Endothelial cell (in vitro differentiated cells): ENCODE data around the gene GALNT7. TPM values are rescaled to one million over a fixed set of nuclear protein-coding genes. Genes with fewer than 3 reads are reported as not detected.

Experiments
- DNase-seq: peaks from one replicate; pipeline ENCODE4 v3.0.0; 2021; ENCODE audit warnings: low spot score
- H3K27ac Mint-ChIP-seq: one replicate; pipeline ENCODE4 v1.8.0; 2021; ENCODE audit warnings: mixed read lengths, inconsistent platforms; ENCODE audit not compliant: unreplicated experiment
- H3K27me3 Mint-ChIP-seq: one replicate; pipeline ENCODE4 v1.8.0; 2021; ENCODE audit warnings: mild to moderate bottlenecking, moderate library complexity, mixed read lengths, inconsistent platforms; ENCODE audit not compliant: unreplicated experiment
- H3K36me3 Mint-ChIP-seq: one replicate; pipeline ENCODE4 v1.8.0; 2021; ENCODE audit warnings: mild to moderate bottlenecking, low read depth, mixed read lengths, inconsistent platforms; ENCODE audit not compliant: unreplicated experiment
- H3K4me1 Mint-ChIP-seq: one replicate; pipeline ENCODE4 v1.8.0; 2021; ENCODE audit warnings: mild to moderate bottlenecking, mixed read lengths, inconsistent platforms; ENCODE audit not compliant: unreplicated experiment
- H3K4me3 Mint-ChIP-seq: one replicate; pipeline ENCODE4 v1.8.0; 2021; ENCODE audit warnings: mild to moderate bottlenecking, mixed read lengths, inconsistent platforms; ENCODE audit not compliant: unreplicated experiment
- H3K9me3 Mint-ChIP-seq: one replicate; pipeline ENCODE4 v1.8.0; 2021; ENCODE audit warnings: mixed read lengths, inconsistent platforms; ENCODE audit not compliant: unreplicated experiment
- CTCF ChIP-seq: fragments of 200-600 bp; sonication (generic); IDR thresholded peaks from one replicate; pipeline ENCODE4 v1.5.0; 2021; ENCODE audit warnings: antibody characterized with exemption; ENCODE audit not compliant: unreplicated experiment
- total RNA-seq: library from RNA; stranded (reverse); fragmentation: NEBNext Ultra II Directional; extraction: Animal tissue kit (Norgen Biotek cat#: 25700); gene quantifications from one replicate; pipeline ENCODE4 v1.2.1, GENCODE V29; 2021; ENCODE audit not compliant: unreplicated experiment

GALNT7 gene
- total RNA-seq, 1 donor from 2014 or later, result 80.9 TPM

GRCh38 chr4:173246719-173247118, 78.1 kb downstream of the GALNT7 start:
- Mint-ChIP-seq H3K4me3 (no peak overlapping the region), H3K9me3 (no peaks in the 10 kb centered on the region), H3K4me1 (peaks cover 18% of the 10 kb centered on the region), H3K27me3 (peaks cover 2% of the 10 kb centered on the region), H3K36me3 (no peaks in the 10 kb centered on the region), H3K27ac (no peak overlapping the region)
- TF ChIP-seq CTCF, result no peak
- DNase-seq, result no peak

- DNase-seq, result no peak
- peaks cover 19% of the 10 kb centered on the region for H3K4me1 Mint-ChIP-seq
- no peak overlapping the region for H3K27ac Mint-ChIP-seq
- no peaks in the 10 kb centered on the region for H3K9me3 Mint-ChIP-seq
- TF ChIP-seq CTCF, result no peak
- peaks cover 2% of the 10 kb centered on the region for H3K27me3 Mint-ChIP-seq
- no peaks in the 10 kb centered on the region for H3K36me3 Mint-ChIP-seq
- H3K4me3 Mint-ChIP-seq, result no peak overlapping the region
Observed at GRCh38 chr4:173247321-173247720, 78.7 kb downstream of the GALNT7 start.

DNA sequence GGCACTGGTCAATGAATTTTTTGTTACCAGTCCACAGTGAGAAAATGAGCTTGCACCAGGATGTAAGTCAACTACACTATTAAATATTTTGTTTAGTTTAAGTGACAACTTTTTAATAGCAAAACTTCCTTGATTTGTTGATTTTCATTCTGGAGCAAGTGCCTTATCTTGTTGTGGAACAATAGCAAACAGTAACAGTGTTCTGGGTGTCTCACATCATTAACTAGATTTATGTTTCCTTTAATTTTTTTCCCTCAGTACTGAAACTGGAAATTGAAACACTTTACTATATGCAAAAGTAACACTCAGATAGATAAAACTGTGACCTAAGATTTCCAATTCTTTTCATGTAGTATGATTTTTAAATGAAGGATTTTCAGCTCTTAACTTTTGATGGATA, 80.1 kb downstream of the GALNT7 start:
- Mint-ChIP-seq H3K9me3 (no peaks in the 10 kb centered on the region), H3K4me1 (peaks cover 27% of the 10 kb centered on the region), H3K27ac (no peak overlapping the region)

GRCh38 chr4:173252024-173252935, 83.7 kb downstream of the GALNT7 start:
- DNase-seq, result no peak
- no peaks in the 10 kb centered on the region for H3K9me3 Mint-ChIP-seq
- no peak overlapping the region for H3K4me3 Mint-ChIP-seq
- no peak for TF ChIP-seq CTCF
- peak overlapping the region; percentile 22 for H3K27ac Mint-ChIP-seq
- H3K36me3 Mint-ChIP-seq, result no peaks in the 10 kb centered on the region
- H3K4me1 Mint-ChIP-seq, result peaks cover 41% of the 10 kb centered on the region
- no peaks in the 10 kb centered on the region for H3K27me3 Mint-ChIP-seq

More for the DNA sequence above, 80.1 kb downstream of the GALNT7 start:
- Mint-ChIP-seq H3K36me3 (no peaks in the 10 kb centered on the region), H3K27me3 (peaks cover 2% of the 10 kb centered on the region), H3K4me3 (no peak overlapping the region)
- no peak for TF ChIP-seq CTCF
- no peak for DNase-seq

GRCh38 chr4:173253561-173253960, 85.0 kb downstream of the GALNT7 start:
- no peak for TF ChIP-seq CTCF
- Mint-ChIP-seq H3K4me3 (no peak overlapping the region), H3K36me3 (no peaks in the 10 kb centered on the region), H3K27ac (no peak overlapping the region), H3K27me3 (no peaks in the 10 kb centered on the region), H3K4me1 (peaks cover 52% of the 10 kb centered on the region), H3K9me3 (no peaks in the 10 kb centered on the region)
- DNase-seq, result no peak
